ENCODE results near the gene RPL29. TPM values are rescaled to one million over a fixed set of nuclear protein-coding genes. Genes with fewer than 3 reads are reported as not detected.

Gene RPL29
- polyA plus RNA-seq, 1 experiment = 1,368 TPM

DNA sequence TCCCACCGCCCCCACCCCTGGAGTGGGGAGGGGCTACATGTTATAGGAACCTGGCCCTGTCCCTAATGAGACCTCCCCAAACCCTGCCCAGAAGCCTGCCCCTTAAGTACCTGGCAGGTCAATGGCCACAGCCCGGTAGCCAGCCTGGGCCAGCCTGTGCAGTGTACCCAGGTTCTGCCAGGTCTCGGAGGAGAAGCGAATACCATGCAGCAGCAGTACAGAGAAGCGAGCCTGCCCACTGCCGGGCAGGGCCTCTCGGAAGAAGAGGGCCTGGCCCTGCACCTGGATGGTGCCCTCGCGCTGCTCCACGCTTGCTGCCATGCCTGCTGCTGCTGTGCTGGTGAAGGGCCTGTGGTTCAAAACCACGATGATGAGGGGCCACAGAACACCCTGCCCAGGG lies 24.3 kb downstream of the RPL29 start:
- ChIA-PET POLR2A (no interaction called here), CTCF (no interaction called here)
- H3K4me3 ChIP-seq (ENCODE audit: low read depth, low read length) = no peak overlapping the region
- TF ChIP-seq, protein P1, sequence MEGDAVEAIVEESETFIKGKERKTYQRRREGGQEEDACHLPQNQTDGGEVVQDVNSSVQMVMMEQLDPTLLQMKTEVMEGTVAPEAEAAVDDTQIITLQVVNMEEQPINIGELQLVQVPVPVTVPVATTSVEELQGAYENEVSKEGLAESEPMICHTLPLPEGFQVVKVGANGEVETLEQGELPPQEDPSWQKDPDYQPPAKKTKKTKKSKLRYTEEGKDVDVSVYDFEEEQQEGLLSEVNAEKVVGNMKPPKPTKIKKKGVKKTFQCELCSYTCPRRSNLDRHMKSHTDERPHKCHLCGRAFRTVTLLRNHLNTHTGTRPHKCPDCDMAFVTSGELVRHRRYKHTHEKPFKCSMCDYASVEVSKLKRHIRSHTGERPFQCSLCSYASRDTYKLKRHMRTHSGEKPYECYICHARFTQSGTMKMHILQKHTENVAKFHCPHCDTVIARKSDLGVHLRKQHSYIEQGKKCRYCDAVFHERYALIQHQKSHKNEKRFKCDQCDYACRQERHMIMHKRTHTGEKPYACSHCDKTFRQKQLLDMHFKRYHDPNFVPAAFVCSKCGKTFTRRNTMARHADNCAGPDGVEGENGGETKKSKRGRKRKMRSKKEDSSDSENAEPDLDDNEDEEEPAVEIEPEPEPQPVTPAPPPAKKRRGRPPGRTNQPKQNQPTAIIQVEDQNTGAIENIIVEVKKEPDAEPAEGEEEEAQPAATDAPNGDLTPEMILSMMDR (IDR thresholded peaks at IDR 0.05; ENCODE audit: low read depth, low read length) = no peak
- H3K27ac ChIP-seq (ENCODE audit: low read depth, low read length) = peak overlapping the region; percentile 11
- no peaks in the 10 kb centered on the region for H3K27me3 ChIP-seq (ENCODE audit: control insufficient read depth, insufficient read depth, low read length)
- no peak for DNase-seq (ENCODE audit: low read depth, low spot score)
- H3K9me3 ChIP-seq (ENCODE audit: control insufficient read depth, insufficient read depth, low read length) = peaks cover 3% of the 10 kb centered on the region; the same call in 1 of the 2 replicates

DNA sequence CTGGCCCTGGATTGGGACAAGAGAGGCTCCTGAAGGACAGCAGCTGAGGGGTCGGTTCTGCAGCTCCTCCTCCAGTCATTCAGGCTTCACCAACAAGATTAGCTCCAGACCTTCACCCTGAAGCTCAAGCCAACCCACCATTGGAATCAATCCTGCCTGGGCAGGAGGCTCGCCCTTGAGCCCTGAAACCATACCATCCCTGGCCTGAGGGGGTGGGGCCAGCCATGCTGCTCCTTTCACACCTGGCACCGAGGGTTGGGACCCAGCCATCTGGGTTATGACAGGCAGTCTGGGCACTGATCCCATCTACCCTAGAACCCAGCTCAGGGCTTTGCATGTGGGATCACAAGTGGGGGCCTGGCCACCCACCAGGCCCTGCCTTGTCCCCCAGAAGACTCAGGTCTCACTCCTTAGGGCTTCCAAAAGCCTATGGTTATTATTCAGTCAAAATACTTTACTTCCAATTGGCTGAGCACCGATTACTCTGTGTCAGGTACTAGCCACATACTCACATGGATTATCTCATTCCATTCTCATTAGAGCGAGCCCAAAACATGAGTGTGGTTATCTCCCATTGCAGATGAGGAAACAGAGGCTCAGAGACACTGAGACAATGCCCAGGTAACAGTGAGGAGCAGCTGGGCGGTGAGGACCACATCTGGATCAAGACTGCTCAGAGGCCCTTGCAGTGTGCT lies 24.9 kb downstream of the RPL29 start:
- ChIA-PET CTCF (interaction anchor here (2.3 kb wide), 1 partner anchor 29 kb away, joined by 12 read pairs; the partner anchor contains the start of gene RRP9), POLR2A (no interaction called here)
- TF ChIP-seq, protein P1 (IDR thresholded peaks at IDR 0.05; ENCODE audit: low read depth, low read length) = no peak
- H3K27ac ChIP-seq (ENCODE audit: low read depth, low read length) = no peak overlapping the region
- H3K9me3 ChIP-seq (ENCODE audit: control insufficient read depth, insufficient read depth, low read length) = peaks cover 3% of the 10 kb centered on the region; the same call in 1 of the 2 replicates
- DNase-seq (ENCODE audit: low read depth, low spot score) = no peak
- H3K27me3 ChIP-seq (ENCODE audit: control insufficient read depth, insufficient read depth, low read length) = no peaks in the 10 kb centered on the region
- no peak overlapping the region for H3K4me3 ChIP-seq (ENCODE audit: low read depth, low read length)

DNA sequence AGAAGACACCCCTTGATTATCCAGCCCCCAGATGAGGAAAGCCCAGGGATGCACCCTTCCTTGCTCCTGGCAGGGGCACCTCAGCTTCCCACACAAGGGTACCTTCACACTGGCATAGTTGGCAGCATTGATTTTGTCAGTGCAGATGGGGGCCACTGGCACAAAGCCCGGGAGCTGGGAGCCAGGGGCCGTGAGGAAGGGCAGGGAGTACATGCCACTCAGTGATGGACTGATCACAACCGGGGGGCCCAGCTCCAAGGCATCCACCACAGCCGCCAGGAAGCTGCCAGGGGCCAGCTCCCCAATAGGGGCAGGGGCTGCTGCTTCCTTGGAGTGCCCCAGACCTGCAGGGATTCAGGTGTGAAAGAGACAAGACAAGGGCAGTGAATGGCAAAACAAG lies 25.9 kb downstream of the RPL29 start:
- Histone ChIP-seq H3K27ac (ENCODE audit: low read depth, low read length) (no peak overlapping the region), H3K27me3 (ENCODE audit: control insufficient read depth, insufficient read depth, low read length) (no peaks in the 10 kb centered on the region), H3K4me3 (ENCODE audit: low read depth, low read length) (no peak overlapping the region), H3K9me3 (ENCODE audit: control insufficient read depth, insufficient read depth, low read length) (peaks cover 3% of the 10 kb centered on the region; the same call in 1 of the 2 replicates)
- TF ChIP-seq, protein P1 (IDR thresholded peaks at IDR 0.05; ENCODE audit: low read depth, low read length) = no peak
- CTCF ChIA-PET = interaction anchor here (1.1 to 2.3 kb wide), 3 partner anchors 13 to 28 kb away, joined by 3 to 12 read pairs (median 5); partner anchors contain the start of gene RRP9
- POLR2A ChIA-PET = no interaction called here
- DNase-seq (ENCODE audit: low read depth, low spot score) = no peak

DNA sequence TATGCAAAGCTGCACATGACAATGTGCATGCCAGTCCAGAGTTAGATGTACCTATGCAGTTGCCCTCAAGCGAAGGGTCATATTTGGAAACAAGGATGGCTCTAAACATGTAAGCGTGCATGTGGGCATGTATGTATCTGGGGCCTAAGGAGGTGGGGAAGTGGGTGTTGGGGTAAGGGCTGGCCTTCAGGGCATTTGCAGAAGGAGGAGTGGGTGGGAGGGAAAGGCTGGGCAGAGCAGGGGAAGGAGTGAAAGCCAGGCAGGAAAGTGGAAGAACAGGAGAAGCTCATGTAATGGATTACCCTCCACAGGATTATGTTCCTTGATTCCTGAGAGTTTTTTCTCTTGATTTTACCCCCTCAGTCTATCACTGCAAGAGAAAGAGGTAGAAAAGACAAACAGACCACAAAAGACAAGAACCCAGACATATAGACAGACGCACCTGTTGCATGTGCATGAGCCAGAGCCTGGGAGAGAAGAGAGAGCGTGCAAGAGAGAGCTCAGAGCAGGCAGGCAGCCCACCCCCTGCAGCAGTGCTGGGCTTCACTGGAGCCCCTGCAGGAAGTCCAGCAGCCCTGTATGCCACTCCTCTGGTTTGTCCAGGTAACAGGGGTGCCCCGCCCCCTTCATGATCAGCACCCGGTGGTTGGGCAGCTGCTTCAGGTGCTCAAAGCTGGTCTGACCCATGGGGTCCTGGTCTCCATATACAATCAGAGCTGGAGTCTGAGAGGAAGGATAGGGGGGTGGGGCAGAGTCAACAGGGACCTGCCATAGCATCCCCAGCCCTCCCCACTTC lies 26.6 kb downstream of the RPL29 start:
- peak overlapping the region; percentile 66; the same call in 1 of the 2 replicates for H3K4me3 ChIP-seq (ENCODE audit: low read depth, low read length)
- no peaks in the 10 kb centered on the region; the same call in 1 of the 2 replicates for H3K9me3 ChIP-seq (ENCODE audit: control insufficient read depth, insufficient read depth, low read length)
- DNase-seq (ENCODE audit: low read depth, low spot score) = no peak
- no peak overlapping the region for H3K27ac ChIP-seq (ENCODE audit: low read depth, low read length)
- POLR2A ChIA-PET = interaction anchor here (0.9 to 1.8 kb wide), 2 partner anchors 14 to 26 kb away, joined by 4 to 5 read pairs; partner anchors contain the start of genes ACY1 and PARP3
- CTCF ChIA-PET = interaction anchor here (1.1 to 2.3 kb wide), 4 partner anchors 12 to 28 kb away, joined by 3 to 12 read pairs (median 4); partner anchors contain the start of genes ACY1 and RRP9
- H3K27me3 ChIP-seq (ENCODE audit: control insufficient read depth, insufficient read depth, low read length) = no peaks in the 10 kb centered on the region
- TF ChIP-seq, protein P1 (IDR thresholded peaks at IDR 0.05; ENCODE audit: low read depth, low read length) = no peak

All from AG04450 (cell line).